ENCODE measurements around the gene BMP3. TPM values are rescaled to one million over a fixed set of nuclear protein-coding genes. Genes with fewer than 3 reads are reported as not detected.

Gene BMP3
- total and polyA plus RNA-seq, 8 donors: 8.9 to 92.0 (median 70.5) TPM

DNA sequence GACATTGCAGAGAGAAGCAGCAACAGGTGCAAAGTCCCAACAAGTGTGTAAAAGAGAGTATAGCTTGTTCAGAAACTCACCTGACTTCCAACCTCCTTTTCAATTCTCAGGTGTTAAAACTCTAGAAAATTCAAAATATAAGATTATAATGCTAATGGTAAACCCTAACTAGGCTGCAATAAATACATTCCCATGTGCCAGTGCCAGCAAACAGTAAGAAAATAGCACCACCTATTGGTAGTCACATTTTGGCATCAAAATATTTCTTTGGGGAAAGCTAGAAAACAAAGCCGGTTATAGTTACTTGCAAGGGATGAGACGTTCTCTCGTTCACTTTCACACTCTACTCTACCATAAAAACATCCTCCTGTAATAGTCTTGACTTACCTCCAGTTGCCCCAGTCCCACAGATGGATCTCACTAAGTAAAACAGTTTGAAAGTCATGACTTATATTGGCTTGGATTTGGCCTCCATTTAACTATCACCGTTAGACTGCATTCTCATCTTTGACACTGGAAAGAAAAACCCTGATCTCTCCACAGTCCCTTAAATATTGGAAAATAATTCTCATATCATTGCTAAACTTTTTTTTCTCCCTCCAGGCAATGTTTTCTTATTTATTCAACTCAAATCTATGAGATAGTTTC is 9.6 kb downstream of the BMP3 start:
- peak; percentile 84 for ATAC-seq
- TF ChIP-seq, protein P1, sequence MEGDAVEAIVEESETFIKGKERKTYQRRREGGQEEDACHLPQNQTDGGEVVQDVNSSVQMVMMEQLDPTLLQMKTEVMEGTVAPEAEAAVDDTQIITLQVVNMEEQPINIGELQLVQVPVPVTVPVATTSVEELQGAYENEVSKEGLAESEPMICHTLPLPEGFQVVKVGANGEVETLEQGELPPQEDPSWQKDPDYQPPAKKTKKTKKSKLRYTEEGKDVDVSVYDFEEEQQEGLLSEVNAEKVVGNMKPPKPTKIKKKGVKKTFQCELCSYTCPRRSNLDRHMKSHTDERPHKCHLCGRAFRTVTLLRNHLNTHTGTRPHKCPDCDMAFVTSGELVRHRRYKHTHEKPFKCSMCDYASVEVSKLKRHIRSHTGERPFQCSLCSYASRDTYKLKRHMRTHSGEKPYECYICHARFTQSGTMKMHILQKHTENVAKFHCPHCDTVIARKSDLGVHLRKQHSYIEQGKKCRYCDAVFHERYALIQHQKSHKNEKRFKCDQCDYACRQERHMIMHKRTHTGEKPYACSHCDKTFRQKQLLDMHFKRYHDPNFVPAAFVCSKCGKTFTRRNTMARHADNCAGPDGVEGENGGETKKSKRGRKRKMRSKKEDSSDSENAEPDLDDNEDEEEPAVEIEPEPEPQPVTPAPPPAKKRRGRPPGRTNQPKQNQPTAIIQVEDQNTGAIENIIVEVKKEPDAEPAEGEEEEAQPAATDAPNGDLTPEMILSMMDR (IDR thresholded peaks at IDR 0.05): peak; percentile 23 to 54
- peak in 2 of 4 donors; percentile 43 to 60 for DNase-seq

DNA sequence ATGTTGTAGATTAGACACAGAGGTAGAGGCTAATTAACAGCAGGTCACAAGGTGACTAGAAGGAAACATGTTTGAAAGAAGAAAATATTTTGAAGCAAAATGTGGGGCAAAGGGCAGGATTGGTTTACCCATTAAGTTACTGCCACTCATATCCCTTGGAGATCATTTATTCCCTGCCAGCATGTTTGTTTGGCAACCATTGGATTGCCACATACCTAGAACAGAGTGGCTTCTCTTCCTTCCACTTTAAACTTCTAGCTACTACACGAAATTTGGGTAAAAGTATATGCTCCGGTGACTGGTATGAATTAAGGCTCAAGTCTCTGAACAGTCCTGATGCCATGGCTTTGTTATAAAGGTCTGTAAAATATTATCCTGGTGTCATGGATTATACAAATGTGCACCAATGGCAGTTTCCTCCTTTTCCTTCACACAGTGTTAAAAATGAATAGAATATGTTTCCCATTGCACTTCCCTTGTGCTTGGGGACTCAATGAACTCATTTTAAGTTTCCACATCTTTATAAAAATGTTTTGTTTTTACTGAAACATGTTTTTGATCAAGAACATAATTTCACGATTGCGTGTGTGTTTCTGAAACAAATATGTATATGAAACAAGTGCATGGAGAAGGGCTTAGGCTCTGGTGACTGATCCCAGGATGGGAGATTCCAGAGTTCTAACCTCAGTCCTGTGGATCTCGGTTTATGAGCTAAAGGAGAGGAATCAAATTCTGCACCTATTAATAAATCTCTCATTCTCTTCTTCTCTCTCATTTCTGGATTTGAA is 12.3 kb downstream of the BMP3 start:
- Histone ChIP-seq H3K27me3 (no peaks in the 10 kb centered on the region), H3K36me3 (no peaks in the 10 kb centered on the region), H3K9me3 (no peaks in the 10 kb centered on the region), H3K4me1 (no peaks in the 10 kb centered on the region), H3K4me3 (no peak overlapping the region), H3K27ac (no peak overlapping the region)
- ATAC-seq (no peak), DNase-seq (no peak)
- intact Hi-C loops (cut with DNase I): loop anchor here in 1 of 2 donors (10.0 kb wide), 1 partner anchor 678 kb away; no protein-coding TSS in a partner anchor
- TF ChIP-seq, protein P1 (IDR thresholded peaks at IDR 0.05): no peak

More for the DNA sequence above, 9.6 kb downstream of the BMP3 start:
- no peaks in the 10 kb centered on the region for H3K27me3 ChIP-seq
- intact Hi-C loops (cut with DNase I): loop anchor here in 1 of 2 donors (10.0 kb wide), 1 partner anchor 675 kb away; no protein-coding TSS in a partner anchor
- peak overlapping the region in 1 of 2 donors; percentile 42 for H3K27ac ChIP-seq
- H3K9me3 ChIP-seq: no peaks in the 10 kb centered on the region
- H3K4me3 ChIP-seq: no peak overlapping the region
- H3K4me1 ChIP-seq: no peaks in the 10 kb centered on the region
- H3K36me3 ChIP-seq: no peaks in the 10 kb centered on the region

DNA sequence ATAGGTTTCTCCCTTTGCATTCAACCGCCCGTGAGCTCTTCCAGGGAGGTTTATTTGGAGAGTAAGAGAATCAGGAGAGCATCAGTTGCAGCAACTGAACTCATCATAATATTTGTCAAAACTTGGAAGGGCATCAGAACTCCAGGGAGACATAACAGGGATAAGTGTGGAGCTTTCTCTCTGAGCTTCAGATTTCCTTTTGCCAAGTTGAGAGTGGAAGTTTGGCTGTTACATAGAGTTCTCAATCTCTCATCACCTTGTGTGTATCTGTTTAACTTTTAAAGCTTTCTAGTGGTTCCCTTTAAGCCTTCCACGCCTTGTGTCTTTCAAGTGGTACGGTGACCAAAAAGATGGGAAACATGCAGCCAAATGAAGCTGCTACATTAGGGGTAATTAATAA is 18.8 kb downstream of the BMP3 start:
- Histone ChIP-seq H3K27ac (no peak overlapping the region), H3K4me3 (no peak overlapping the region), H3K9me3 (no peaks in the 10 kb centered on the region), H3K27me3 (peaks cover 0 to 3% of the 10 kb centered on the region in 2 donors), H3K36me3 (no peaks in the 10 kb centered on the region), H3K4me1 (no peaks in the 10 kb centered on the region)
- no peak for ATAC-seq
- TF ChIP-seq, protein P1 (IDR thresholded peaks at IDR 0.05): no peak
- intact Hi-C loops (cut with DNase I): loop anchor here in 1 of 2 donors (10.0 kb wide), 1 partner anchor 685 kb away; no protein-coding TSS in a partner anchor
- no peak for DNase-seq

DNA sequence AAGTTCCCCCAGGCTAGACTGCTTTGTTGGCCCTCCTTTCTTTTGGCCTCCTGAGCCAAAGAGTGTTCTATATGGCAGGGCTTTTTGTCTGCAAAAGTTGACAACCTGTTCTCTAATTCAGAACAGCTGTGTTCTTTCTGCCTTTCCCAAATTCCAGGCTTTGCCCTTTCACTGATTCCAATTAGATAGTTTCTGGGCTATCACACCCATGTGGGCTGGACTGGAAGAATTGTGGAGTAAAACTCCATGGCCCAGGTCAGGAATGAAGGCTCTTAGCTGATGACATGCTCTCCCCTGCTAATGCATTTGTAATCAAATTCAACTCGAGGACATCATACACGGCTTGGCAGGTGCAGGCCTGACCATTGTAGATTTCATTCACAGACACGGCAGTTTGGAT is 19.4 kb downstream of the BMP3 start:
- no peaks in the 10 kb centered on the region for H3K36me3 ChIP-seq
- H3K9me3 ChIP-seq: no peaks in the 10 kb centered on the region
- no peaks in the 10 kb centered on the region for H3K4me1 ChIP-seq
- TF ChIP-seq, protein P1 (IDR thresholded peaks at IDR 0.05): no peak
- peaks cover 0 to 3% of the 10 kb centered on the region in 2 donors for H3K27me3 ChIP-seq
- ATAC-seq (no peak), DNase-seq (no peak)
- H3K4me3 ChIP-seq: no peak overlapping the region
- intact Hi-C loops (cut with DNase I): loop anchor here in 1 of 2 donors (10.0 kb wide), 1 partner anchor 685 kb away; no protein-coding TSS in a partner anchor
- H3K27ac ChIP-seq: no peak overlapping the region

All from left lung (tissue), 10 donors.